Measurements from ENCODE around the gene EYA2. TPM values are rescaled to one million over a fixed set of nuclear protein-coding genes. Genes with fewer than 3 reads are reported as not detected.
A peak's percentile ranks its signal among the peaks of the same experiment; 100 is the strongest.

The EYA2 gene
- total and polyA plus RNA-seq, 2 experiments from 2014 or later = 0.18 TPM; not detected in 1

- H4K20me1 ChIP-seq (ENCODE audit: insufficient read depth) = no peaks in the 10 kb centered on the region
- TF ChIP-seq EZH2phosphoT487 (IDR thresholded peaks at IDR 0.05; ENCODE audit: insufficient read depth, low read depth) = no peak
- no peak for TF ChIP-seq EZH2 (IDR thresholded peaks at IDR 0.05; ENCODE audit: insufficient read depth, poor library complexity, severe bottlenecking)
- no peak overlapping the region for H3K4me3 ChIP-seq
- H3K9ac ChIP-seq = no peak overlapping the region
- no peak overlapping the region for H3K27ac ChIP-seq
- H3F3A ChIP-seq (ENCODE audit: insufficient read depth) = no peaks in the 10 kb centered on the region
- H3K27me3 ChIP-seq (replicated peaks; ENCODE audit: insufficient read depth) = peaks cover 7% of the 10 kb centered on the region; the same call in 1 of the 2 replicates
- H3K9me2 ChIP-seq (ENCODE audit: insufficient read depth) = no peaks in the 10 kb centered on the region
- no peaks in the 10 kb centered on the region for H3K36me3 ChIP-seq (ENCODE audit: low read depth)
- WGBS, 2 experiments (ENCODE audit: low coverage in 1 of 2, low lambda C conversion rate in 2 of 2, missing lambda C conversion rate in 2 of 2) = 54 to 64% methylated on average over 4 of the region's 4 CpGs
- in situ Hi-C loops (cut with MboI) = no loop called here
- H3K4me1 ChIP-seq (ENCODE audit: insufficient read depth) = no peaks in the 10 kb centered on the region
- peak; percentile 10 for DNase-seq
- no peaks in the 10 kb centered on the region for H3K9me3 ChIP-seq (ENCODE audit: low read depth)
- H2AFZ ChIP-seq = no peak overlapping the region
- no peak overlapping the region for H3K4me2 ChIP-seq (ENCODE audit: unreplicated experiment)
- H3K79me2 ChIP-seq (ENCODE audit: insufficient read depth) = no peaks in the 10 kb centered on the region
Observed at GRCh38 chr20:47059536-47059935, 164.9 kb downstream of the EYA2 start.

GRCh38 chr20:47061549-47061948 is 166.9 kb downstream of the EYA2 start:
- H3K36me3 ChIP-seq (ENCODE audit: low read depth) = no peaks in the 10 kb centered on the region
- no peaks in the 10 kb centered on the region for H4K20me1 ChIP-seq (ENCODE audit: insufficient read depth)
- H3K9ac ChIP-seq = no peak overlapping the region
- H3K4me1 ChIP-seq (ENCODE audit: insufficient read depth) = no peaks in the 10 kb centered on the region
- H3K79me2 ChIP-seq (ENCODE audit: insufficient read depth) = no peaks in the 10 kb centered on the region
- 60 to 61% methylated on average over 8 of the region's 8 CpGs for WGBS, 2 experiments (ENCODE audit: low coverage in 1 of 2, low lambda C conversion rate in 2 of 2, missing lambda C conversion rate in 2 of 2)
- H3K4me2 ChIP-seq (ENCODE audit: unreplicated experiment) = no peak overlapping the region
- H2AFZ ChIP-seq = no peak overlapping the region
- no peaks in the 10 kb centered on the region for H3F3A ChIP-seq (ENCODE audit: insufficient read depth)
- H3K9me2 ChIP-seq (ENCODE audit: insufficient read depth) = no peaks in the 10 kb centered on the region
- DNase-seq = no peak
- no peak overlapping the region for H3K4me3 ChIP-seq
- H3K27ac ChIP-seq = no peak overlapping the region
- H3K9me3 ChIP-seq (ENCODE audit: low read depth) = no peaks in the 10 kb centered on the region
- in situ Hi-C loops (cut with MboI) = no loop called here
- H3K27me3 ChIP-seq (replicated peaks; ENCODE audit: insufficient read depth) = no peaks in the 10 kb centered on the region
- TF ChIP-seq EZH2phosphoT487 (IDR thresholded peaks at IDR 0.05; ENCODE audit: insufficient read depth, low read depth) = no peak
- no peak for TF ChIP-seq EZH2 (IDR thresholded peaks at IDR 0.05; ENCODE audit: insufficient read depth, poor library complexity, severe bottlenecking)

- Histone ChIP-seq H3K9me3 (ENCODE audit: low read depth) (no peaks in the 10 kb centered on the region), H3K9ac (no peak overlapping the region), H4K20me1 (ENCODE audit: insufficient read depth) (no peaks in the 10 kb centered on the region), H3K4me2 (ENCODE audit: unreplicated experiment) (no peak overlapping the region), H3K4me1 (ENCODE audit: insufficient read depth) (no peaks in the 10 kb centered on the region), H3K27me3 (replicated peaks; ENCODE audit: insufficient read depth) (no peaks in the 10 kb centered on the region), H3K27ac (no peak overlapping the region), H3F3A (ENCODE audit: insufficient read depth) (no peaks in the 10 kb centered on the region), H3K4me3 (no peak overlapping the region), H3K36me3 (ENCODE audit: low read depth) (no peaks in the 10 kb centered on the region), H3K79me2 (ENCODE audit: insufficient read depth) (no peaks in the 10 kb centered on the region), H3K9me2 (ENCODE audit: insufficient read depth) (no peaks in the 10 kb centered on the region), H2AFZ (no peak overlapping the region)
- in situ Hi-C loops (cut with MboI) = no loop called here
- TF ChIP-seq EZH2phosphoT487 (IDR thresholded peaks at IDR 0.05; ENCODE audit: insufficient read depth, low read depth) (no peak), EZH2 (IDR thresholded peaks at IDR 0.05; ENCODE audit: insufficient read depth, poor library complexity, severe bottlenecking) (no peak)
- 58% methylated on average over 14 of the region's 14 CpGs for WGBS, 2 experiments (ENCODE audit: low coverage in 1 of 2, low lambda C conversion rate in 2 of 2, missing lambda C conversion rate in 2 of 2)
- no peak for DNase-seq
Observed at GRCh38 chr20:47062226-47062890, 167.7 kb downstream of the EYA2 start.

GRCh38 chr20:47063407-47063806 is 168.8 kb downstream of the EYA2 start:
- in situ Hi-C loops (cut with MboI) = no loop called here
- 7 to 10% methylated on average over 2 of the region's 2 CpGs for WGBS, 2 experiments (ENCODE audit: low coverage in 1 of 2, low lambda C conversion rate in 2 of 2, missing lambda C conversion rate in 2 of 2)
- Histone ChIP-seq H3F3A (ENCODE audit: insufficient read depth) (no peaks in the 10 kb centered on the region), H2AFZ (no peak overlapping the region), H3K9me2 (ENCODE audit: insufficient read depth) (no peaks in the 10 kb centered on the region), H3K4me1 (ENCODE audit: insufficient read depth) (no peaks in the 10 kb centered on the region), H3K27ac (no peak overlapping the region), H3K4me2 (ENCODE audit: unreplicated experiment) (no peak overlapping the region), H3K9ac (no peak overlapping the region), H3K9me3 (ENCODE audit: low read depth) (no peaks in the 10 kb centered on the region), H3K27me3 (replicated peaks; ENCODE audit: insufficient read depth) (no peaks in the 10 kb centered on the region), H3K79me2 (ENCODE audit: insufficient read depth) (no peaks in the 10 kb centered on the region), H3K4me3 (no peak overlapping the region), H3K36me3 (ENCODE audit: low read depth) (no peaks in the 10 kb centered on the region), H4K20me1 (ENCODE audit: insufficient read depth) (no peaks in the 10 kb centered on the region)
- TF ChIP-seq EZH2phosphoT487 (IDR thresholded peaks at IDR 0.05; ENCODE audit: insufficient read depth, low read depth) = no peak
- TF ChIP-seq EZH2 (IDR thresholded peaks at IDR 0.05; ENCODE audit: insufficient read depth, poor library complexity, severe bottlenecking) = no peak
- DNase-seq = no peak

Measured in GM23248 (cell line).